ENCODE measurements around the gene HES5.
"Not testable (repeated sequence)": the region's sequence is repeated elsewhere in the genome, so short reads cannot be mapped to it uniquely, and the experiment has no call there.

HES5 gene

GRCh38 chr1:2554621-2555387 lies 24.7 kb upstream of the HES5 start:
- no peak overlapping the region for H3K4me3 ChIP-seq (ENCODE audit: low read depth, low read length)
- TF ChIP-seq CTCF (IDR thresholded peaks at IDR 0.05; ENCODE audit: low read depth, low read length) = peak; percentile 23; the same call in 1 of the 2 replicates

- TF ChIP-seq CTCF (IDR thresholded peaks at IDR 0.05; ENCODE audit: low read depth, low read length) = no peak
These were observed 24.0 kb upstream of the HES5 start for GRCh38 chr1:2553871-2554620.

GRCh38 chr1:2553076-2553475 lies 23.0 kb upstream of the HES5 start:
- not testable (repeated sequence) for H3K4me3 ChIP-seq (ENCODE audit: low read depth, low read length)

More at GRCh38 chr1:2553871-2554620, 24.0 kb upstream of the HES5 start:
- no peak overlapping the region for H3K4me3 ChIP-seq (ENCODE audit: low read depth, low read length)

GRCh38 chr1:2552189-2552588 lies 22.1 kb upstream of the HES5 start:
- no peak overlapping the region for H3K4me3 ChIP-seq (ENCODE audit: low read depth, low read length)
- no peak for TF ChIP-seq CTCF (IDR thresholded peaks at IDR 0.05; ENCODE audit: low read depth, low read length)

- H3K4me3 ChIP-seq (ENCODE audit: low read depth, low read length) = not testable (repeated sequence)
These were observed 21.5 kb upstream of the HES5 start for GRCh38 chr1:2551544-2551943.

GRCh38 chr1:2550309-2550861 lies 20.3 kb upstream of the HES5 start:
- H3K4me3 ChIP-seq (ENCODE audit: low read depth, low read length) = not testable (repeated sequence)

GRCh38 chr1:2549367-2550029 lies 19.4 kb upstream of the HES5 start:
- H3K4me3 ChIP-seq (ENCODE audit: low read depth, low read length) = not testable (repeated sequence)

GRCh38 chr1:2548068-2548589 lies 18.1 kb upstream of the HES5 start:
- H3K4me3 ChIP-seq (ENCODE audit: low read depth, low read length) = no peak overlapping the region
- TF ChIP-seq CTCF (IDR thresholded peaks at IDR 0.05; ENCODE audit: low read depth, low read length) = peak; percentile 95

All from WI38 (cell line).